Right atrium auricular region (tissue), 2 donors: ENCODE results near the gene ARHGAP25. TPM values are rescaled to one million over a fixed set of nuclear protein-coding genes. Genes with fewer than 3 reads are reported as not detected.

ENCODE experiments used
- DNase-seq: peaks from one replicate; pipeline ENCODE4 v3.0.0-alpha.2; 2019; ENCODE audit warnings: low spot score
- H3K27ac ChIP-seq, 2 donors: fragments of 200-600 bp; sonication (generic); 1 replicate in 1 of 2; 2 replicates in 1 of 2; pipeline ENCODE4 v1.5.1; 2016 to 2019
- H3K27me3 ChIP-seq, 2 donors: fragments of 200-600 bp; sonication (generic); one replicate each; pipeline versions ENCODE4 v1.5.1 to v1.6.0; 2017 to 2019
- H3K36me3 ChIP-seq: fragments of 200-600 bp; sonication (generic); one replicate; pipeline ENCODE4 v1.5.1; 2016
- H3K4me1 ChIP-seq, 2 donors: fragments of 200-600 bp; sonication (generic); one replicate each; pipeline versions ENCODE4 v1.5.1 to v1.6.0; 2017 to 2019
- H3K4me3 ChIP-seq, 2 donors: fragments of 200-600 bp; sonication (generic); 1 replicate in 1 of 2; 2 replicates in 1 of 2; pipeline ENCODE4 v1.5.1; 2017 to 2019; ENCODE audit warnings: mild to moderate bottlenecking in 1 of 2, moderate library complexity in 1 of 2
- H3K9me3 ChIP-seq, 2 donors: fragments of 200-600 bp; sonication (generic); one replicate each; pipeline ENCODE4 v1.5.1; 2019
- total RNA-seq, 2 donors: library from RNA; depleted of rRNA; stranded (reverse); fragments of >200 nt; gene quantifications; one replicate each; pipeline ENCODE4 v1.1.0, GENCODE V29; 2016
- TF ChIP-seq, protein P1 (sequence below), 2 donors: fragments of 200-600 bp; sonication (generic); IDR thresholded peaks; one replicate each; pipeline ENCODE4 v1.5.1; 2019; ENCODE audit warnings: antibody characterized with exemption in 2 of 2

The ARHGAP25 gene
- total RNA-seq, 2 donors from 2014 or later = 4.2 to 12.8 TPM

DNA sequence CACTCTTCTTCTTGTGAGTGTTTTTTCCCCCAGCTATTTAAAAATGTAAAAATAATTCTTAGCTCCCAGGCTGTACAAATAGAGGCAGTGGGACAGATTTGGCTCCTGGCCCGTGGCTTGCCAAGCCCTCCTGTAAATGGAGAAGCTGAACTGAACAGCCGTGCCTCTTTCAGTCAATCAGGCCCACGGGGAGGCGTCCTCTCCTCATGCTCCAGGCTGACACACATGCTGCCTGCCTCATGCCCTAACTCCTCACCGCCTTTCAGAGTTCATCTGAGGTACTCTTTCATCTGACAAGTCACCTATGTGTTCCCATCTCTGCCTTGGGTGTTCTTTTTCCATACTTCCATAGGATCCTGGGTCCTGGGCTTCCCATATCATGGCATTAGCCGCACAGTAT, 77.6 kb downstream of the ARHGAP25 start:
- Histone ChIP-seq H3K4me3 (no peak overlapping the region), H3K9me3 (no peaks in the 10 kb centered on the region), H3K36me3 (peaks cover 4% of the 10 kb centered on the region), H3K27ac (no peak overlapping the region), H3K4me1 (peaks cover 0 to 11% of the 10 kb centered on the region in 2 donors), H3K27me3 (no peaks in the 10 kb centered on the region)
- TF ChIP-seq, protein P1, sequence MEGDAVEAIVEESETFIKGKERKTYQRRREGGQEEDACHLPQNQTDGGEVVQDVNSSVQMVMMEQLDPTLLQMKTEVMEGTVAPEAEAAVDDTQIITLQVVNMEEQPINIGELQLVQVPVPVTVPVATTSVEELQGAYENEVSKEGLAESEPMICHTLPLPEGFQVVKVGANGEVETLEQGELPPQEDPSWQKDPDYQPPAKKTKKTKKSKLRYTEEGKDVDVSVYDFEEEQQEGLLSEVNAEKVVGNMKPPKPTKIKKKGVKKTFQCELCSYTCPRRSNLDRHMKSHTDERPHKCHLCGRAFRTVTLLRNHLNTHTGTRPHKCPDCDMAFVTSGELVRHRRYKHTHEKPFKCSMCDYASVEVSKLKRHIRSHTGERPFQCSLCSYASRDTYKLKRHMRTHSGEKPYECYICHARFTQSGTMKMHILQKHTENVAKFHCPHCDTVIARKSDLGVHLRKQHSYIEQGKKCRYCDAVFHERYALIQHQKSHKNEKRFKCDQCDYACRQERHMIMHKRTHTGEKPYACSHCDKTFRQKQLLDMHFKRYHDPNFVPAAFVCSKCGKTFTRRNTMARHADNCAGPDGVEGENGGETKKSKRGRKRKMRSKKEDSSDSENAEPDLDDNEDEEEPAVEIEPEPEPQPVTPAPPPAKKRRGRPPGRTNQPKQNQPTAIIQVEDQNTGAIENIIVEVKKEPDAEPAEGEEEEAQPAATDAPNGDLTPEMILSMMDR (IDR thresholded peaks at IDR 0.05) = no peak
- DNase-seq = no peak

DNA sequence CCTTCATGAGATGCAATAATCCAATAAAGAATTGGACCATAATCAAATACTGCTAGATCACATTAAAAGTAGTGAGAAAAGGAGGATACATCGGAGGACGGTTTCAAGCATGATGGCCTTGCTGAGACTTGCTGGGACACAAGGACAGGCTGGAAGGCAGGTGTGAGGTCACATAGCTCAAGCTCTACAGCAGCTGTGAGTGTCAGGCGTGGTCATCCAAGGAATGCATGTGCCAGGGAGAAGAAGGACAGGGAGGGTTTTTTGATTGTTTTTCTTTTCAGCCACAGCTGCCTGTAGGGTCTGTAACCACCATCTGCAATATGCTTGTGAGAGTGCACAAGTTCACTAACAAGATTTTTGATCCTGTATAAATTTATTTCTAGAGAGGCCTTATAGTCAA, 79.0 kb downstream of the ARHGAP25 start:
- TF ChIP-seq, protein P1 (IDR thresholded peaks at IDR 0.05) = no peak
- Histone ChIP-seq H3K4me1 (peaks cover 0 to 11% of the 10 kb centered on the region in 2 donors), H3K4me3 (no peak overlapping the region), H3K27ac (no peak overlapping the region), H3K36me3 (peaks cover 4% of the 10 kb centered on the region), H3K27me3 (no peaks in the 10 kb centered on the region), H3K9me3 (no peaks in the 10 kb centered on the region)
- DNase-seq = no peak

DNA sequence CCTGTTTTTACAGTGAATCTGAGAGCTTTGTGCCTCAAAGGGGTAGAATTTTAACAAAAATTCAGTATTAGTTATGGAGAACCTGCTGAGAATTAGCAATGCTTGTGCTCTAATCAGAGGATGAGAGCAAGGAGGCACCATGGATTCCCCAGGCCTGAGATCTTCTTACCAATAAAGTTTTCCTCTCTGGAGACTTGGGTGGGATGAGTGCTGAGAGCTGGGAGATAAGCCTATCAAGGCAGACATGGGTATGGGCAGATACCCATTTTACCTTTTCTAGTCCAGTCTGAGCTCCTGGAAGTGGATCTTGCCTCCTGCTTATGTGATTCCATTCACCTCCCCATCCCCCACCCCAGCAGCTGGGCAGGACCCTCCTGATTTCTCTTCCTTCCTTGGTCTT, 82.7 kb downstream of the ARHGAP25 start:
- no peak for DNase-seq
- Histone ChIP-seq H3K27me3 (no peaks in the 10 kb centered on the region), H3K27ac (no peak overlapping the region), H3K9me3 (no peaks in the 10 kb centered on the region), H3K4me3 (no peak overlapping the region), H3K36me3 (peaks cover 4% of the 10 kb centered on the region), H3K4me1 (no peaks in the 10 kb centered on the region)
- TF ChIP-seq, protein P1 (IDR thresholded peaks at IDR 0.05) = no peak

DNA sequence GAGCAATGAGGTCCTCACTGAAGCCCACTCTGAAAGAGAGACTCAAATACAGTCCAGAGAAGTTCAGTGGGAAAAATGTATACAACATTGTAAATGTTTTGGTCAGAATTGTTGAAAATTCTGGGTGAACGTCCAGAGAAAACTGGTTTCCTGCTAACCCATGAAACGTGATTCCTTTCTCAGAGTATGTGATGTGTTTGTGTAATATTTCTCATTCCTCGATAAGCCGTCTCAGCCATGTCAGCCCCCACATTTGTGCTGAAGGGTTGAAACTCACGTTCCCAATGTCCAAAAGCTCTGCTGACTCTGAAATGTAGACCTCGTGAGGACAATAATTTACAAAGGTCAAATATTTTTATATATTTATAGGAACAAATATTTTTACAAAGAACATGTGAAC, 84.9 kb downstream of the ARHGAP25 start:
- H3K36me3 ChIP-seq = no peaks in the 10 kb centered on the region
- no peak for DNase-seq
- no peaks in the 10 kb centered on the region for H3K9me3 ChIP-seq
- no peaks in the 10 kb centered on the region for H3K4me1 ChIP-seq
- no peak overlapping the region for H3K4me3 ChIP-seq
- TF ChIP-seq, protein P1 (IDR thresholded peaks at IDR 0.05) = no peak
- H3K27ac ChIP-seq = no peak overlapping the region
- no peaks in the 10 kb centered on the region for H3K27me3 ChIP-seq

DNA sequence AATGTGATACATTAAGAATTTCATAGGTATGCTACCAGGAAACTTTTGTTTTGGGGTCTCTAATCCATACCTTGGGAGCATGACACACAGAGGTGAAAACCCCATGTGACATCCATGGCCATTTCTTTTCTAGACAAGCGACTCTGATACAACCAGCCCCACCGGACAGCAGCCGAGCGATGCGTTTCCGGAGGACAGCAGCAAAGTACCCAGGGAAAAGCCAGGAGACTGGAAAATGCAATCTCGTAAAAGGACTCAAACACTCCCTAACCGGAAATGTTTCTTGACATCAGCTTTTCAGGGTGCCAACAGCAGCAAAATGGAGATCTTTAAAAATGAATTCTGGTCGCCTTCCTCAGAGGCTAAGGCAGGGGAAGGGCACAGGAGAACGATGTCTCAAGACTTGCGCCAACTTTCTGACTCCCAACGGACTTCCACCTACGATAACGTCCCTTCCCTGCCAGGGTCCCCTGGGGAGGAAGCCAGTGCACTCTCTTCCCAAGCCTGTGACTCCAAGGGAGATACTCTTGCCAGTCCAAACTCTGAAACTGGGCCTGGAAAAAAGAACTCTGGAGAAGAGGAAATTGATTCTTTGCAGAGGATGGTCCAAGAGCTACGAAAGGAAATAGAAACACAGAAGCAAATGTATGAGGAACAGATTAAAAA, 87.7 kb downstream of the ARHGAP25 start:
- Histone ChIP-seq H3K9me3 (no peaks in the 10 kb centered on the region), H3K4me1 (no peaks in the 10 kb centered on the region), H3K27me3 (no peaks in the 10 kb centered on the region), H3K4me3 (no peak overlapping the region), H3K27ac (no peak overlapping the region), H3K36me3 (no peaks in the 10 kb centered on the region)
- TF ChIP-seq, protein P1 (IDR thresholded peaks at IDR 0.05) = no peak
- no peak for DNase-seq

DNA sequence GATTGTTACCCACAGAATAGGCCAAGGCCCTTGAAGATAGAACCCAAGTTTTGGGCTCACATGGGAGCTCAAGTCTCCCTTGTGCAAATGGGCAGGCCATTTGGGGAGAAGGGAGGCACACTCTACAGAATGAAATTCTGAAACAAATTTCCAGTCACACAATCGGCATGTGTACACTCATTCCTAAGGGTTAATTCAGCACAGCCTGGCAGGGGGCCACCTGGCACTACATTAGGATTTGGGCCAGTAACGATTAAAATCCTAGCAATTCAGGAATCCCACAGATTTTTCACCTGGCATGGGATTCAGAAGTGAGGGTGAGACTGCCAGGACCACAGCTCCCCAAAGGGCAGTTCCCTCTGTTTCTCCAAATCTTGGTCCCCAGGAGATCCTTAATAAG, 90.2 kb downstream of the ARHGAP25 start:
- no peak for DNase-seq
- no peak overlapping the region for H3K4me3 ChIP-seq
- H3K27ac ChIP-seq = no peak overlapping the region
- TF ChIP-seq, protein P1 (IDR thresholded peaks at IDR 0.05) = no peak
- no peaks in the 10 kb centered on the region for H3K27me3 ChIP-seq
- H3K9me3 ChIP-seq = no peaks in the 10 kb centered on the region
- H3K36me3 ChIP-seq = no peaks in the 10 kb centered on the region
- H3K4me1 ChIP-seq = peaks cover 0 to 25% of the 10 kb centered on the region in 2 donors
